ENCODE data around the gene GMFB.

The GMFB gene

DNA sequence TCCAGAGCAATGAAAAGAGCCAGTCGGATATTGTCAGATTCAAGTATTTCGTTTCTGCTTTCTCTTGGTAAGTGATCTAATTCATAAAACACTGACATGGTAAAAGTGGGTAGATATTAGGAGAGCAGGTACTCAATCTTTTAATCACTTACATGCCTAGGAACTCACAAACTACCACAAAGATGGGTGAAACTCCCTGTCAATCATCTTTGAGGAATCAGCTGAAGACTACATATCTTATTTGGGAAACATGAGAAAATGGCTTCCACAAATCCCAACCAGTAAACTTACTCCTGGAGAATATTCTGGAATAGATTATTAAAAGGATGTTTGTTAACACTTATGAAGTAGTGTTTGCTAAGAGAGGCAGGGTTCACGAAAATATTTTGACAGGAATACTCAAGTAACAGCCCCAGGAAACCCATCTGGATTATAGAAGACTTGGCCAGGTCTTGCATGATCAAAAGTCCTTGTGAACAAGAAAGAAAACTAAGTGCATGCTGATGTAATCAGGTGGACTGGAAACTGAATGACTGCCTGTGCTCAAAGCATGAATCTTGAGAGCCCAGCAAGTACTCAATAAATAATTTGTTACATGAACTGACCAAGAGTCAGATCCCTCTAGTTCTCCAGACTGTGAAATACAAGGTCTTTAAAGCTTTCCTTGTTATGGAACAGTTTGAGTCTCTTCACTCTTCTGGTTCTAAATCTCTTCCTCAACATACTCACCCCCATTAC lies 63.1 kb downstream of the GMFB start:
- no peak for DNase-seq (ENCODE audit: low read depth in 2 of 2)

GRCh38 chr14:54425068-54425467 lies 63.7 kb downstream of the GMFB start:
- DNase-seq (ENCODE audit: low read depth in 2 of 2) = no peak

Measured in fibroblast of skin of left quadriceps (primary cell).